Measurements from ENCODE around the gene ZFP28.

The ZFP28 gene

GRCh38 chr19:56538761-56539263 lies at the start of gene ZFP28:
Gene ZFP28 (plus strand): TSS chr19:56538948. CDS start chr19:56539019, 71 bp downstream.
- peak in 1 of 2 experiments; percentile 42 for DNase-seq (ENCODE audit: low read depth in 1 of 2, low spot score in 1 of 2)
- in situ Hi-C loops (cut with HindIII; ENCODE audit: low pct_unique_long_range_greater_than_20kb, low sequenced_read_pairs), result no loop called here
- no peak for TF ChIP-seq JUND (IDR thresholded peaks at IDR 0.05; ENCODE audit: low read depth)

GRCh38 chr19:56491399-56491798 lies 47.3 kb upstream of the ZFP28 start:
- TF ChIP-seq JUND (IDR thresholded peaks at IDR 0.05; ENCODE audit: low read depth), result no peak
- no peak for DNase-seq (ENCODE audit: low read depth in 1 of 2, low spot score in 1 of 2)
- in situ Hi-C loops (cut with HindIII; ENCODE audit: low pct_unique_long_range_greater_than_20kb, low sequenced_read_pairs), result no loop called here

- peak in 1 of 2 experiments; percentile 20 for DNase-seq (ENCODE audit: low read depth in 1 of 2, low spot score in 1 of 2)
- no peak for TF ChIP-seq JUND (IDR thresholded peaks at IDR 0.05; ENCODE audit: low read depth)
- in situ Hi-C loops (cut with HindIII; ENCODE audit: low pct_unique_long_range_greater_than_20kb, low sequenced_read_pairs), result no loop called here
Measured at GRCh38 chr19:56504581-56504980, 34.2 kb upstream of the ZFP28 start.

GRCh38 chr19:56507446-56508289 lies 31.1 kb upstream of the ZFP28 start, which contains the start of gene ZNF471:
Gene ZNF471 (plus strand): TSS chr19:56507855. CDS start chr19:56511572, 3,717 bp downstream.
- in situ Hi-C loops (cut with HindIII; ENCODE audit: low pct_unique_long_range_greater_than_20kb, low sequenced_read_pairs), result no loop called here
- no peak for DNase-seq (ENCODE audit: low read depth in 1 of 2, low spot score in 1 of 2)
- TF ChIP-seq JUND (IDR thresholded peaks at IDR 0.05; ENCODE audit: low read depth), result no peak

- no peak for DNase-seq (ENCODE audit: low read depth in 1 of 2, low spot score in 1 of 2)
- in situ Hi-C loops (cut with HindIII; ENCODE audit: low pct_unique_long_range_greater_than_20kb, low sequenced_read_pairs), result no loop called here
- no peak for TF ChIP-seq JUND (IDR thresholded peaks at IDR 0.05; ENCODE audit: low read depth)
Measured at GRCh38 chr19:56508290-56508778, 30.4 kb upstream of the ZFP28 start.

- in situ Hi-C loops (cut with HindIII; ENCODE audit: low pct_unique_long_range_greater_than_20kb, low sequenced_read_pairs), result no loop called here
- no peak for TF ChIP-seq JUND (IDR thresholded peaks at IDR 0.05; ENCODE audit: low read depth)
- no peak for DNase-seq (ENCODE audit: low read depth in 1 of 2, low spot score in 1 of 2)
Measured at GRCh38 chr19:56525214-56525860, 13.4 kb upstream of the ZFP28 start.

- no peak for TF ChIP-seq JUND (IDR thresholded peaks at IDR 0.05; ENCODE audit: low read depth)
- in situ Hi-C loops (cut with HindIII; ENCODE audit: low pct_unique_long_range_greater_than_20kb, low sequenced_read_pairs), result no loop called here
- no peak for DNase-seq (ENCODE audit: low read depth in 1 of 2, low spot score in 1 of 2)
Measured at GRCh38 chr19:56537442-56537841, 1.3 kb upstream of the ZFP28 start.

- in situ Hi-C loops (cut with HindIII; ENCODE audit: low pct_unique_long_range_greater_than_20kb, low sequenced_read_pairs), result no loop called here
- DNase-seq (ENCODE audit: low read depth in 1 of 2, low spot score in 1 of 2), result peak; percentile 77 to 94
- TF ChIP-seq JUND (IDR thresholded peaks at IDR 0.05; ENCODE audit: low read depth), result no peak
Measured at GRCh38 chr19:56538254-56538760, 441 bp upstream of the ZFP28 start.

GRCh38 chr19:56543776-56544175 lies 5.0 kb downstream of the ZFP28 start:
- no peak for TF ChIP-seq JUND (IDR thresholded peaks at IDR 0.05; ENCODE audit: low read depth)
- in situ Hi-C loops (cut with HindIII; ENCODE audit: low pct_unique_long_range_greater_than_20kb, low sequenced_read_pairs), result no loop called here
- no peak for DNase-seq (ENCODE audit: low read depth in 1 of 2, low spot score in 1 of 2)

- in situ Hi-C loops (cut with HindIII; ENCODE audit: low pct_unique_long_range_greater_than_20kb, low sequenced_read_pairs), result no loop called here
- DNase-seq (ENCODE audit: low read depth in 1 of 2, low spot score in 1 of 2), result peak in 1 of 2 experiments; percentile 19
- TF ChIP-seq JUND (IDR thresholded peaks at IDR 0.05; ENCODE audit: low read depth), result no peak
Measured at GRCh38 chr19:56547535-56547934, 8.8 kb downstream of the ZFP28 start.

- no peak for TF ChIP-seq JUND (IDR thresholded peaks at IDR 0.05; ENCODE audit: low read depth)
- DNase-seq (ENCODE audit: low read depth in 1 of 2, low spot score in 1 of 2), result no peak
- in situ Hi-C loops (cut with HindIII; ENCODE audit: low pct_unique_long_range_greater_than_20kb, low sequenced_read_pairs), result no loop called here
Measured at GRCh38 chr19:56554272-56554869, 15.6 kb downstream of the ZFP28 start.

GRCh38 chr19:56562766-56563165 lies 24.0 kb downstream of the ZFP28 start:
- TF ChIP-seq JUND (IDR thresholded peaks at IDR 0.05; ENCODE audit: low read depth), result no peak
- in situ Hi-C loops (cut with HindIII; ENCODE audit: low pct_unique_long_range_greater_than_20kb, low sequenced_read_pairs), result no loop called here
- DNase-seq (ENCODE audit: low read depth in 1 of 2, low spot score in 1 of 2), result no peak
